ENCODE measurements around the gene GOLGA6B.

The GOLGA6B gene

GRCh38 chr15:72671525-72671924 is 17.0 kb downstream of the GOLGA6B start:
- TF ChIP-seq, protein P1, sequence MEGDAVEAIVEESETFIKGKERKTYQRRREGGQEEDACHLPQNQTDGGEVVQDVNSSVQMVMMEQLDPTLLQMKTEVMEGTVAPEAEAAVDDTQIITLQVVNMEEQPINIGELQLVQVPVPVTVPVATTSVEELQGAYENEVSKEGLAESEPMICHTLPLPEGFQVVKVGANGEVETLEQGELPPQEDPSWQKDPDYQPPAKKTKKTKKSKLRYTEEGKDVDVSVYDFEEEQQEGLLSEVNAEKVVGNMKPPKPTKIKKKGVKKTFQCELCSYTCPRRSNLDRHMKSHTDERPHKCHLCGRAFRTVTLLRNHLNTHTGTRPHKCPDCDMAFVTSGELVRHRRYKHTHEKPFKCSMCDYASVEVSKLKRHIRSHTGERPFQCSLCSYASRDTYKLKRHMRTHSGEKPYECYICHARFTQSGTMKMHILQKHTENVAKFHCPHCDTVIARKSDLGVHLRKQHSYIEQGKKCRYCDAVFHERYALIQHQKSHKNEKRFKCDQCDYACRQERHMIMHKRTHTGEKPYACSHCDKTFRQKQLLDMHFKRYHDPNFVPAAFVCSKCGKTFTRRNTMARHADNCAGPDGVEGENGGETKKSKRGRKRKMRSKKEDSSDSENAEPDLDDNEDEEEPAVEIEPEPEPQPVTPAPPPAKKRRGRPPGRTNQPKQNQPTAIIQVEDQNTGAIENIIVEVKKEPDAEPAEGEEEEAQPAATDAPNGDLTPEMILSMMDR (IDR thresholded peaks at IDR 0.05), result no peak

DNA sequence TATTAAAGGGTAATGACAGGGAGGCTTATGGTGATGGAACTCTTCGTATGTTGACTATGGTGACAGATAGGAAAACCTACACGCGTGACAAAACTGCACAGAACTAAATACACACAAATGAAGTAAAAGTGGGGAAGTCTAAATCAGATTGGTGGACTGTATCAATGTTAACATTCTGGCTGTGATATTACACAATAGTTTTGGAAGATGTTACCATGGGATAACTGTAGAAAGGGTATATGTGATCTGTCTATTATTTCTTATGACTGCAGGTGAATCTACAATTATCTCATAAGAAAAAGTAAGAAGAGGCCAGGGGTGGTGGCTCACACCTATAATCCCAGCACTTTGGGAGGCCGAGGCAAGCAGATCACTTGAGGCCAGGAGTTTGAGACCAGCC is 22.3 kb downstream of the GOLGA6B start:
- TF ChIP-seq, protein P1 (IDR thresholded peaks at IDR 0.05), result no peak

DNA sequence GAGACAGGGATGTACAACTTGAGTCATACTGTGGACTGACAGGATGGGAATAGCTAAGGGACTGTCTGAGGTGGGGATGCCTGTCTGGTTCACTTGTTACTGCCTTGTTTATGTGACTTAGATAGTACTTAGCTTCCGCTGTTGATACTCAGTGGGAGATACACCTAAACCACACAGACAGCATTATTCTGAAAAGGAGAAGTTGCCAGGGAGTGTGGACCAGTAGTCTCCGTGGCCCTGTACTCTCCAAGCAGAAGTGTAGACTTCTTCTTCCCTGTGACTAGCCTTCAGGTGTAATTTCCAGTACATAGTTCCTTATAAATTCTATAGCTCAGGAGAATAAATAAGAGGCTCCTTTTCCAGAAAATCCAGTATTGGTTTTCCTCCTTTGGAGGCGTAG is 26.4 kb downstream of the GOLGA6B start:
- TF ChIP-seq, protein P1 (IDR thresholded peaks at IDR 0.05), result no peak

GRCh38 chr15:72682772-72683171 is 28.3 kb downstream of the GOLGA6B start:
- TF ChIP-seq, protein P1 (IDR thresholded peaks at IDR 0.05), result no peak

GRCh38 chr15:72685301-72685924 is 30.9 kb downstream of the GOLGA6B start:
- TF ChIP-seq, protein P1 (IDR thresholded peaks at IDR 0.05), result no peak

GRCh38 chr15:72685925-72686794 is 31.7 kb downstream of the GOLGA6B start, which contains the start of the genes BBS4 and HIGD2B:
BBS4 (plus strand) TSS chr15:72686207; CDS start chr15:72686228, 21 bp downstream.
HIGD2B (minus strand) TSS chr15:72686182; CDS start chr15:72676374, 9,808 bp downstream.
- TF ChIP-seq, protein P1 (IDR thresholded peaks at IDR 0.05), result no peak

DNA sequence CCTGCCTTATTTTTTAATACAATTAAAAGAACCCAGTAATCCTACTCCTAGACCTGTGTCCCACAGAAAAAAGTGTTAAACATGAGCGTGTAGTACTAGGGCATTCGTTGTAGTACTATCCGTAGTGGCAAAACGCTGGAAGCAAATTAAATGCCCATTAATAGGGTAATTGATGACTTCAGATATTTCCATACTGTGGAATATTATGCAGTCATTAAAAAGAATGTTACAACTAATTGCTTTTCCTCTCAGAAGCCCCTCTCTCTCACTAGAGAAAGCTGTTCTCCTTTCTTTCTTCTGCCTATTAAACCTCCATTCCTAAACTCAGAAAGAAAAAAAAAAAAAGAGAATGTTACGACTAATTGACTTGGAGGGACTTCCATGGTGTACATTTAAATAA is 34.2 kb downstream of the GOLGA6B start:
- TF ChIP-seq, protein P1 (IDR thresholded peaks at IDR 0.05), result no peak

Measured in LNCAP (cell line).